Dermis blood vessel endothelial cell (primary cell): Measurements from ENCODE around the gene ATF7. TPM values are rescaled to one million over a fixed set of nuclear protein-coding genes. Genes with fewer than 3 reads are reported as not detected.
"Not testable (repeated sequence)": the region's sequence is repeated elsewhere in the genome, so short reads cannot be mapped to it uniquely, and the experiment has no call there.

Experiments used
- DNase-seq: peaks from one replicate; pipeline ENCODE4 v3.0.0; 2010
- total RNA-seq: library from RNA; depleted of rRNA; stranded (reverse); fragments of >200 nt; gene quantifications from 2 replicates; pipeline ENCODE4 v1.2.3, GENCODE V29; 2014

Gene ATF7
- 12.9 and 14.9 TPM in 2 replicates for total RNA-seq

DNA sequence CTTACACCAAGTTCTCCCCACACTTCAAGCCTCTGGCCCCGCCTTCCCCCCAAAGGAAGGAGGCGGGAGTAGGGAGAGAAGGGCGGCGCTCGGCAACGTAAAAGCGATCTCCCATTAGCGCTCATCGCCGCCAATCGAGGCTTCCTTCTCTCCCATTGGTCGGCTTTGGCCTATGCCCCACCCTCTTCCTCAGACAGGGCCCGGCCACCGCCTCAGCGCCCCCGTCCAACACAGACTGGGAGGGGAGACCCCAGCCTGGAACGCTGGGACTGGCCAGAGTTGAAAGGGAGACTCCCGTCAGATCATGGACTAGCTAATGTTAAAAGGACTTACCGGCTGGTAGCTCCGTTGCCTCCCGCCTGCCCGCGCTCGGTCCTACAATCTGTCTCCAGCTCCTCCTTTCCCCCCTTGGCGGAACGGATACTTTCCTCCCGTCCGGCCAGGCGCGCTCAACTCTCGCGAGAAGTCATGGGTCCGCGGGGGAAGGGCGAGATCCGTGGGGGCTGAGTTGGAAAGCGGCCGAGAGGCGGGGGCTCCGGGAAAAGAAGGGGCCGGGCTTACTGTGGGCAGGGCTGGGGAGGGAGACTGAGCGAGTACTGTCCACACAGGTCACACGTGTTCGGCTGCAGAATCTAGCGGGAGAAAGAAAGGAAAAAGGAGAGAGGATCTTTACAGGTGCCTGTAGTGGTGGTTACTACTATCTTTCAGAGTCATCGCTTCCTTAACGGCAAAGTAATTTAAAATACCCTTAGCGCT is at the start of gene ATF7:
TSS of gene ATF7 (minus strand) at position 437 of the 756 bp plus-strand sequence. CDS start 25,382 bp downstream, outside the sequence.
- peak; percentile 99 for DNase-seq

- peak; percentile 13 for DNase-seq
Measured at GRCh38 chr12:53674977-53675700, 49.0 kb upstream of the ATF7 start.

DNA sequence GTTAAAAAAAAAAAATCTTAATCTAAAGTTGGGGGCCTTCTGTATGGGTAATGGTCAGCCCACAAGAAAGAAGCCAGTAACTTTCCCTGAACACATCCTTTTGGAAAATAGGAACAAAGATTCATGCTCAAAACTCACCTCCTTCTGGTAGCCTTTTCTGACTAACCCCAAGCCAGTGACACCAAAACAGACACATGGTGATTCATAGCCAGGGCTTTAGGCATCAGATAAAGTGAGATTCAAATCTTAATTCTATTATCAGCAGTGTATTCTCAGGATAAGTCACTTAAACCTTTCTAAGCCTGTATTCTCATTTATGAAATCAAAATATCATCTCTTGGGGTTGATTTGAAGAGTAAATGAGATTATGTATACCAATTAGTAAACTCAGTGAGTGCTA is 44.8 kb upstream of the ATF7 start:
- DNase-seq, result no peak

- DNase-seq, result no peak
Measured at GRCh38 chr12:53670308-53670707, 44.1 kb upstream of the ATF7 start.

DNA sequence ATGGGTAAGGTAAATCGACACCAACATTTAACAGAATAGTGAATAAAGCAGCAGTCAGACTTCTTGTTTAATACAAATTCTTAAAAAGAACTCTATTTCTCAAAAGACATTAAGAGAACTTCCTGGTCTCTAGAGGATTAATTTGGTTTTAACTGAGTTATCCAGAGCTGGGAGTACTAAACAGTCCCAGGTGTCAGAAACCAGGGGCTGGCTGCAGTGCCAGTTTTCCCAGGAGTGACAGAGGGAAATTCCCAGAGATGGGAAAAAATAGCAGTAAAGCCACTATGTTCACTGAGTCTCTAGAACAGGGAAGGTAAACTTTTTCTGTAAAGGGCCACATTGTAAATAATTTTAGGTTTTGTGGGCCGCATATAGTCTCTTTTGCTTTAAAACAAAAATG is 40.9 kb upstream of the ATF7 start:
- no peak for DNase-seq

- no peak for DNase-seq
Measured at GRCh38 chr12:53664936-53665335, 38.8 kb upstream of the ATF7 start.

- DNase-seq, result no peak
Measured at GRCh38 chr12:53664191-53664590, 38.0 kb upstream of the ATF7 start.

- no peak for DNase-seq
Measured at GRCh38 chr12:53660041-53660440, 33.9 kb upstream of the ATF7 start.

DNA sequence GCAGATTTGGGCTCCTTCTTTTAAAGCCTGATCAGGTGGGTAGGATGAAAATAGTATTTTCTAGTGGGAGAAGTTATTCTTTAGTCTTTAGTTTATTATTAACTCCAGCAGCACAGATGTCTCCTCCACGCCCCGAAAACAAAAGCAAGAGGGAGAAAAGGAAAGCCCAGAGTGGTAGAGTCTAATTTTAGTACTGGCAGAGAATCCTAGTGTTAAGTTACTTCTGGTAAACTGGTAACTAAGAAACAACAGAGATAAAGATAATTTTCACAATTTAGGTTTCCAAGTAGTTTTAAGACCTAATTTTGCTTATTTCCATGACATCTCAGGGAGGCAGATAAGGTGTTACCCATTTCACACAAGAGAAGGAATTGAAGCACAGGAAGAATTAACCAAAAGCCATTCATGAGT is 33.4 kb upstream of the ATF7 start:
- DNase-seq, result no peak

GRCh38 chr12:53659011-53659551 is 32.9 kb upstream of the ATF7 start:
- DNase-seq, result peak; percentile 79

- DNase-seq, result no peak
Measured at GRCh38 chr12:53657041-53657440, 30.9 kb upstream of the ATF7 start.

DNA sequence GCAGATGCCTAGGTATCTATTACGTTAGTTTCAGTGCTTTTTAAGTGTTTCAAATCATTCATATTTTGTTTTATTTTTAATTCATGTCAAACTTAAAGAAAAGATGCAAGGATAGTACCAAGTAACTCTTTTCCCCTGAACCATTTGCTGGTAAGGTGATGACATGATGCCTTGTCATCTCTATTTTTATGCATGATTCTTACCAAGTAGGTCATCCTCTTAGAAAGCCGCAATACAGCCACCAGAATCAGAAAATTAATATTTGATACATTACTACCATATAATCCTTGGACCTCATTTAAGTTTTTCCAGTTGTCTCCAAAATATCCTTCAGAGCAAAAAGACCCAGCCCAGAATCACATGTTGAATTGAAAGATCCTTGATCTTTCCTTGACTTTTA is 27.4 kb upstream of the ATF7 start:
- DNase-seq, result no peak

DNA sequence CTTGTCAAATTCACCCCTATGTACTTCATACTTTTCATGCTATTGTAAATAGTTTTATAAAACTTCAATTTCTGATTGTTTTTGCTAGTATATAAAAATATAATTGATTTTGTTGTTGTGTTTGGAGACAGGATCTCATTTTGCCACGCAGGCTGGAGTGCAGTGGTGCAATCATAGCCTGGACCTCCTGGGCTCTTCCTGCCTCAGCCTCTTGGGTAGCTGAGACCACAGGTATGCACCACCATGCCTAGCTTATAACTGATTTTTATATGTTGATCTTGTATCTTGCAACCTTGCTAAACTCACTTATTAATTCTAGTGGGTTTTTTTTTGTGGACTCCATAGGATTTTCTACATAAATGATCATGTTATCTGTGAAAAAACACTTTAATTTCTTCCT is 26.2 kb upstream of the ATF7 start:
- DNase-seq, result no peak

DNA sequence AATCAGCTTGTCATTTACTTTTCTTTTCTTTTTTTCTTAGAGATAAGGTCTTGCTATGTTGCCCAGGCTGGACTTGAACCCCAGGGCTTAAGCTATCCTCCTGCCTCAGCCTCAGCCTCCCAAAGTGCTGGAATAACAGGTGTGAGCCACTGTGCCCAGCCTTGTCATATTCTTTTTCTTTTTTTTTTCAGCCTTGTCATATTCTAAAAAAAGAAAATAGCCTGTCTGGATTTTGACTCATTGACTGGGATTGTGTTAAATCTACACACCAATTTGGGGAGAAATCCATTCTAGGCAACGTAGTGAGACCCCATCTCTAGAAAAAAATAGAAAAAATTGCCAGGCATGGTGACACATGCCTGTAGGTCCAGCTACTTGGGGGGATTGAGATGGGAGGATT is 25.6 kb upstream of the ATF7 start:
- DNase-seq, result no peak

DNA sequence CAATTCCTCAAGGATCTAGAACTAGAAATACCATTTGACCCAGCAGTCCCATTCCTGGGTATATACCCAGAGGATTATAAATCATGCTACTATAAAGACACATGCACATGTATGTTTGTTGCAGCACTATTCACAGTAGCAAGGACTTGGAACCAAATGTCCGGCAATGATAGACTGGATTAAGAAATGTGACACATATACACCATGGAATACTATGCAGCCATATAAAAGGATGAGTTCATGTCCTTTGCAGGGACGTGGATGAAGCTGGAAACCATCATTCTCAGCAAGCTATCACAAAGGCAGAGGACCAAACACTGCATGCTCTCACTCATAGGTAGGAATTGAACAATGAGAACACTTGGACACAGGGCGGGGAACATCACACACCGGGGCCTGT is 20.1 kb upstream of the ATF7 start:
- DNase-seq, result not testable (repeated sequence)

GRCh38 chr12:53645165-53645564 is 19.0 kb upstream of the ATF7 start:
- DNase-seq, result no peak

DNA sequence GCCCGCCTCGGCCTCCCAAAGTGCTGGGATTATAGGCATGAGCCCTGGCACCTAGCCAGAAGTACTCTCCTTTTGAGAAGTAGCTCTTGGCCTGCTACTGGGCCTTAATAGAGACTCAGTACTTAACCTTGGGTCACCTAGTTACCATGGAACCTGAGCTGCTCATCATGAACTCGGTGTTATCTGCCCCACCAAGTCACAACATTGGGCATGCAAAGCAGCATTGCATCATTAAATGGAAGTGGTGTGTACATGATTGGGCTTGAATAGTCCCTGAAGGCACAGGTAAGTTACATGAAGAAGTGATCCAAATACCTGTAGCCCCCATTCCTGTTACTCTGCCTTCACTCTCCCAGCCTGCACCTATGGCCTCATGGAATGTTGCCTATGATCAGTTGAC is 18.0 kb upstream of the ATF7 start:
- DNase-seq, result no peak

- no peak for DNase-seq
Measured at GRCh38 chr12:53643232-53643979, 17.2 kb upstream of the ATF7 start.

DNA sequence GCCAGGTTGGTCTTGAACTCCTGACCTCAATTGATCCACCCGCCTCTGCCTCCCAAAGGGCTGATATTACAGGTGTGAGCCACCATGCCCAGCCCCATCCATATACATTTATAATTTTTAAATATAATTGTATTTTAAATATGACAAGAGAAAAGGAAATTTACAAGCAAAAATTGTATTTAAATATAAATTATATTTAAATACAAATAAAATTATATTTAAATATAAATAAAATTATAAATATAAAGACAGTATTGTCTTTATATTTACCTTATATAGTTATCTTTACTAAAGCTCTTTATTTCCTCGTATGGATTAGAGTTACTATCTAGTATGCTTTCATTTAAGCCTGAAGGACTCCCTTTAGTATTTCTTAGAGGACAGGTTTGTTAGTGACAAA is 11.9 kb upstream of the ATF7 start:
- no peak for DNase-seq

GRCh38 chr12:53636641-53637040 is 10.5 kb upstream of the ATF7 start:
- no peak for DNase-seq

DNA sequence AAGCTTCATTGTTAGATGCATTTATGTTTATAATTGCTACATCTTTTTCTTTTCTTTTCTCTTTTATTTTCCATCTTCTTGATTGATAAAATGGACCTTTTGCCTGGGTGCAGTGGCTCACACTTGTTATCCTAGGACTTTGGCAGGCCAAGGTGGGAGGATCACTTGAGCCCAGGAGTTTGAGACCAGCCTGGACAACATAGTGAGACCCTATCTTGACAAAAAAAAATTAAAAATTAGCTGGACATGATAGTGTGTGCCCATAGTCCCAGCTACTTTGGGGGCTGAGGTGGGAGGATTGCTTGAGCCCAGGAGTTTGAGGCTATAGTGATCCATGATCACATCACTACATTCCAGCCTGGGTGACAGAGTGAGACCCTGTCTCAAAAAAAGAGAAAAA is 9.5 kb upstream of the ATF7 start:
- DNase-seq, result not testable (repeated sequence)

- no peak for DNase-seq
Measured at GRCh38 chr12:53631721-53632120, 5.5 kb upstream of the ATF7 start.

- no peak for DNase-seq
Measured at GRCh38 chr12:53627919-53628318, 1.7 kb upstream of the ATF7 start.
